SK-N-MC (cell line): ENCODE results near the gene STMN1.

Experiments
- EZH2 ChIP-seq: fragments of 200-600 bp; sonication (generic); IDR thresholded peaks from one replicate; pipeline ENCODE4 v1.6.1; 2017; ENCODE audit warnings: antibody characterized with exemption
- POLR2AphosphoS5 ChIP-seq: IDR thresholded peaks from 2 replicates; pipeline ENCODE4 v1.6.1; 2012; ENCODE audit warnings: mild to moderate bottlenecking, low read depth, low read length, borderline replicate concordance

GRCh38 chr1:25918615-25919014 is 12.4 kb upstream of the STMN1 start:
- TF ChIP-seq POLR2AphosphoS5 = no peak
- TF ChIP-seq EZH2 = no peak
